ENCODE results near the gene ENG. TPM values are rescaled to one million over a fixed set of nuclear protein-coding genes. Genes with fewer than 3 reads are reported as not detected.
A peak's percentile ranks its signal among the peaks of the same experiment; 100 is the strongest.

ENG gene
- total RNA-seq = 322 TPM
- long read RNA-seq, transcript ENG-201 (14 exons, 3,059 nt) = minor isoform, 38 of 1,470 reads
- long read RNA-seq, transcript ENG-202 (15 exons, 3,048 nt) = major isoform, 1,058 of 1,470 reads
- long read RNA-seq, partial matches to known transcripts = 298 of 1,470 reads
- long read RNA-seq, other reads (novel, unspliced or antisense) = 74 of 1,470 reads

- intact Hi-C loops (cut with DNase I) = no loop called here
Measured at GRCh38 chr9:127854184-127854806, at the start of gene ENG. ENG (minus strand) TSS chr9:127854658; CDS start chr9:127854355, 303 bp downstream.

GRCh38 chr9:127903557-127904475 is 49.4 kb upstream of the ENG start:
- Histone ChIP-seq H3K27me3 (no peaks in the 10 kb centered on the region), H3K4me3 (peak overlapping the region; percentile 31), H3K4me1 (peaks cover 80% of the 10 kb centered on the region), H3K36me3 (peaks cover 10% of the 10 kb centered on the region), H3K27ac (peak overlapping the region; percentile 90), H3K9me3 (no peaks in the 10 kb centered on the region)
- intact Hi-C loops (cut with DNase I) = no loop called here
- ATAC-seq (peak; percentile 58), DNase-seq (peak; percentile 90)
- TF ChIP-seq CTCF (IDR thresholded peaks at IDR 0.05) = no peak

More at GRCh38 chr9:127854184-127854806, at the start of gene ENG:
- H3K4me1 ChIP-seq = peaks cover 55% of the 10 kb centered on the region
- peak within 1 kb of the TSS; percentile 88 for H3K27ac ChIP-seq
- peak; percentile 87 for DNase-seq
- peak; percentile 74 for ATAC-seq
- no peaks in the 10 kb centered on the region for H3K27me3 ChIP-seq
- H3K4me3 ChIP-seq = peak within 1 kb of the TSS; percentile 81
- TF ChIP-seq CTCF (IDR thresholded peaks at IDR 0.05) = no peak
- H3K9me3 ChIP-seq = no peaks in the 10 kb centered on the region
- H3K36me3 ChIP-seq = peaks cover 8% of the 10 kb centered on the region

- peaks cover 63% of the 10 kb centered on the region for H3K4me1 ChIP-seq
Measured at GRCh38 chr9:127899128-127899943, 44.9 kb upstream of the ENG start, which contains the start of gene ST6GALNAC6. ST6GALNAC6 (minus strand) TSS chr9:127899603; CDS start chr9:127897981, 1,622 bp downstream.

GRCh38 chr9:127898433-127899127 is 44.1 kb upstream of the ENG start:
- no peak for TF ChIP-seq CTCF (IDR thresholded peaks at IDR 0.05)
- intact Hi-C loops (cut with DNase I) = no loop called here
- Histone ChIP-seq H3K36me3 (peaks cover 26% of the 10 kb centered on the region), H3K27ac (peak overlapping the region; percentile 94), H3K9me3 (no peaks in the 10 kb centered on the region), H3K27me3 (no peaks in the 10 kb centered on the region), H3K4me1 (peaks cover 56% of the 10 kb centered on the region), H3K4me3 (peak overlapping the region; percentile 96)
- ATAC-seq = peak; percentile 34
- no peak for DNase-seq

More at GRCh38 chr9:127899128-127899943, 44.9 kb upstream of the ENG start, which contains the start of gene ST6GALNAC6:
- peak within 1 kb of the TSS; percentile 94 for H3K27ac ChIP-seq
- peak; percentile 90 for DNase-seq
- H3K4me3 ChIP-seq = peak within 1 kb of the TSS; percentile 96
- intact Hi-C loops (cut with DNase I) = no loop called here
- H3K27me3 ChIP-seq = no peaks in the 10 kb centered on the region
- peak; percentile 86 for ATAC-seq
- H3K36me3 ChIP-seq = peaks cover 18% of the 10 kb centered on the region
- H3K9me3 ChIP-seq = no peaks in the 10 kb centered on the region
- TF ChIP-seq CTCF (IDR thresholded peaks at IDR 0.05) = no peak

Data from upper lobe of right lung (tissue), 1 donor.